Ishikawa (cell line): ENCODE results near the gene SFMBT1.

ENCODE experiments used
- CEBPB ChIP-seq: IDR thresholded peaks from 2 replicates; pipeline ENCODE4 v1.6.1; 2012
- CREB1 ChIP-seq: IDR thresholded peaks from 2 replicates; pipeline ENCODE4 v1.6.1; 2012; ENCODE audit warnings: low read depth
- EGR1 ChIP-seq: IDR thresholded peaks from 2 replicates; pipeline ENCODE4 v1.6.1; 2012
- EP300 ChIP-seq: IDR thresholded peaks from 2 replicates; pipeline ENCODE4 v1.6.1; 2012; ENCODE audit warnings: borderline replicate concordance
- FOXM1 ChIP-seq: IDR thresholded peaks from 2 replicates; pipeline ENCODE4 v1.6.1; 2012; ENCODE audit warnings: low read depth, borderline replicate concordance
- NFIC ChIP-seq: IDR thresholded peaks from 2 replicates; pipeline ENCODE4 v1.6.1; 2012
- RAD21 ChIP-seq: IDR thresholded peaks from 2 replicates; pipeline ENCODE4 v1.6.1; 2012; ENCODE audit warnings: low read depth
- TAF1 ChIP-seq: IDR thresholded peaks from 2 replicates; pipeline ENCODE4 v1.6.1; 2012; ENCODE audit warnings: low read depth, mild to moderate bottlenecking
- TCF12 ChIP-seq: IDR thresholded peaks from 2 replicates; pipeline ENCODE4 v1.6.1; 2012; ENCODE audit warnings: low read depth
- TEAD4 ChIP-seq: IDR thresholded peaks from 2 replicates; pipeline ENCODE4 v1.6.1; 2012
- YY1 ChIP-seq: IDR thresholded peaks from 2 replicates; pipeline ENCODE4 v1.6.1; 2012; ENCODE audit warnings: low read depth
- ZBTB7A ChIP-seq: IDR thresholded peaks from 2 replicates; pipeline ENCODE4 v1.6.1; 2012; ENCODE audit warnings: low read depth
- TF ChIP-seq, protein P1 (sequence below): IDR thresholded peaks from 2 replicates; pipeline ENCODE4 v1.6.1; 2012
- TF ChIP-seq, protein P2 (sequence below): IDR thresholded peaks from 2 replicates; pipeline ENCODE4 v1.6.1; 2012
- TF ChIP-seq, protein P3 (sequence below): IDR thresholded peaks from 2 replicates; pipeline ENCODE4 v1.6.1; 2012; ENCODE audit warnings: low read depth, mild to moderate bottlenecking

The SFMBT1 gene

DNA sequence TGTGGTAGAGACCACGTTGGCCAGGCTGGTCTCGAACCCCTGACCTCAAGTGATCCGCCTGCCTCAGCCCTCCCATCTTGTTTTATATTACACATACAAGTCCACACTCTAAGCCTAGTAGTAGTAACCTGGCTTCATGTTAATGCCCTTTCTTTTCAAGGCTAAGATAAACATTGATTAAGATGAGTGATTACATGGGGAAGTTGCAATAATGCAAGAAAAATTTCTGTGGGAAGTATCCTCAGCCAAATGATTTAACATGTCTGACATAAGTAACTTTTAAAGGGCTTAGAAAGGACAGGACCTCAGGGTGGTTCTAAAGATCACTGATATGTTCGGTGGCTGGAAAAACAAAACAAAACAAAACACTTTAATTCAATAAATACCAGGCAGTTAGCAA lies 72.1 kb downstream of the SFMBT1 start:
- TF ChIP-seq CEBPB (no peak), CREB1 (no peak), FOXM1 (no peak), RAD21 (no peak), EP300 (no peak), TAF1 (no peak), YY1 (no peak), TEAD4 (no peak), TCF12 (no peak)
- TF ChIP-seq, protein P1, sequence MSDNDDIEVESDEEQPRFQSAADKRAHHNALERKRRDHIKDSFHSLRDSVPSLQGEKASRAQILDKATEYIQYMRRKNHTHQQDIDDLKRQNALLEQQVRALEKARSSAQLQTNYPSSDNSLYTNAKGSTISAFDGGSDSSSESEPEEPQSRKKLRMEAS, result no peak

DNA sequence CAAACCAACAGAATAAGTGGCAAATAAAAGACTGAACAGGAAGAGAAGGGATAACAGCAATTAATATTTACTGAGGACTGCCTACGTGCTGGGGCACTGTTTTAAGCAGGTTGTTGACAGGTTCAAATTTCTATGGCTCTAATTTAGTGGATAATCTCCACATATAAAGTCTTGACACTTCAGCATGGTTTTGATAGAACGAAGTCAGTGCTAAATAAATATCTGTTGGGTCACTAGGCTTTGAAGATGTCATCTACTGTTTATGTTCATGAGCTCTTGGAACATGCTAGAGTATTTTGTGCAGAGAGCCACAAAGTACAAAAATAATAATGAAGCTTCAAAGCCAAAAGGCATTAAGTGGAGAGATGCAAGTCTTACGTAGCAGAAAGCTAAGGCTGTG lies 74.0 kb downstream of the SFMBT1 start:
- TF ChIP-seq YY1 (no peak), EGR1 (no peak), FOXM1 (no peak), TCF12 (no peak), NFIC (no peak), RAD21 (no peak)
- TF ChIP-seq, protein P2, sequence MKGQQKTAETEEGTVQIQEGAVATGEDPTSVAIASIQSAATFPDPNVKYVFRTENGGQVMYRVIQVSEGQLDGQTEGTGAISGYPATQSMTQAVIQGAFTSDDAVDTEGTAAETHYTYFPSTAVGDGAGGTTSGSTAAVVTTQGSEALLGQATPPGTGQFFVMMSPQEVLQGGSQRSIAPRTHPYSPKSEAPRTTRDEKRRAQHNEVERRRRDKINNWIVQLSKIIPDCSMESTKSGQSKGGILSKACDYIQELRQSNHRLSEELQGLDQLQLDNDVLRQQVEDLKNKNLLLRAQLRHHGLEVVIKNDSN, result no peak

DNA sequence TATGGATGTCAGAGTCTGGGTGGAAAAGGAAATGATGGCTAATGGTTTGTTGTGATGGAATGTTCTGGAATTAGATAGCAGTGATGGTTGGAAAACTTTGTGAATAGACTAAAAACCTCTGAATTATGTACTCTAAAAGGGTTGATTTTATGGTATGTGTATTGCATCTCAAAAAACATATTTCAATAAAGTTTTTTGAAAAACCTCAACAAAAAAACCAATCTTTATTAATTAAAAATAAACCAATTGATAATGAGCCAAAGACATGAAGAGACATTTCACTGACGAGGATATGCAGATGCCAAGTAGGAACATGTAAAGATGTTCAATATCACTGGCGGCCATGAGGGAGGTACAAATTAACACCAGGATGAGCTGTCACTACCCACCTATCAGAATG lies 78.5 kb downstream of the SFMBT1 start:
- TF ChIP-seq TCF12 (no peak), YY1 (no peak), EP300 (no peak), FOXM1 (no peak), TAF1 (no peak), CEBPB (no peak), CREB1 (no peak), ZBTB7A (no peak), NFIC (no peak)
- TF ChIP-seq, protein P2, result no peak
- TF ChIP-seq, protein P3, sequence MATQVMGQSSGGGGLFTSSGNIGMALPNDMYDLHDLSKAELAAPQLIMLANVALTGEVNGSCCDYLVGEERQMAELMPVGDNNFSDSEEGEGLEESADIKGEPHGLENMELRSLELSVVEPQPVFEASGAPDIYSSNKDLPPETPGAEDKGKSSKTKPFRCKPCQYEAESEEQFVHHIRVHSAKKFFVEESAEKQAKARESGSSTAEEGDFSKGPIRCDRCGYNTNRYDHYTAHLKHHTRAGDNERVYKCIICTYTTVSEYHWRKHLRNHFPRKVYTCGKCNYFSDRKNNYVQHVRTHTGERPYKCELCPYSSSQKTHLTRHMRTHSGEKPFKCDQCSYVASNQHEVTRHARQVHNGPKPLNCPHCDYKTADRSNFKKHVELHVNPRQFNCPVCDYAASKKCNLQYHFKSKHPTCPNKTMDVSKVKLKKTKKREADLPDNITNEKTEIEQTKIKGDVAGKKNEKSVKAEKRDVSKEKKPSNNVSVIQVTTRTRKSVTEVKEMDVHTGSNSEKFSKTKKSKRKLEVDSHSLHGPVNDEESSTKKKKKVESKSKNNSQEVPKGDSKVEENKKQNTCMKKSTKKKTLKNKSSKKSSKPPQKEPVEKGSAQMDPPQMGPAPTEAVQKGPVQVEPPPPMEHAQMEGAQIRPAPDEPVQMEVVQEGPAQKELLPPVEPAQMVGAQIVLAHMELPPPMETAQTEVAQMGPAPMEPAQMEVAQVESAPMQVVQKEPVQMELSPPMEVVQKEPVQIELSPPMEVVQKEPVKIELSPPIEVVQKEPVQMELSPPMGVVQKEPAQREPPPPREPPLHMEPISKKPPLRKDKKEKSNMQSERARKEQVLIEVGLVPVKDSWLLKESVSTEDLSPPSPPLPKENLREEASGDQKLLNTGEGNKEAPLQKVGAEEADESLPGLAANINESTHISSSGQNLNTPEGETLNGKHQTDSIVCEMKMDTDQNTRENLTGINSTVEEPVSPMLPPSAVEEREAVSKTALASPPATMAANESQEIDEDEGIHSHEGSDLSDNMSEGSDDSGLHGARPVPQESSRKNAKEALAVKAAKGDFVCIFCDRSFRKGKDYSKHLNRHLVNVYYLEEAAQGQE, result no peak

DNA sequence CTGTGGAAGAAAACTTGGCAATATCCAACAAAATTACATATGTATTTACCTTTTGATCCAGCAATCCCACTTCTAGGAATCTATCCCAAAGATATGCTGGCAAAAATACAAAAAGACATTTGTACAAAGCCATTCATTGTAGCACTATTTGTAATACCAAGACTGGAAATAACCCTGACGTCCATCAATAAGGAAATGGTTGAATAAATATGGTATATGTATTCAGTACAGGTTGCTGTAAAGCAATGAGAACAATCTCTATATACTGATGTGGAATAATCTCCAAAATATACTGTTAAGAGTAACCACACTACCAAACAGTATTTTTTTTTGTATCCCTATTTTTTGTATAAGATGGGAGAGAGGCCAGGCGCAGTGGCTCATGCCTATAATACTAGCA lies 83.7 kb downstream of the SFMBT1 start:
- TF ChIP-seq RAD21 (no peak), FOXM1 (no peak), CREB1 (no peak), TAF1 (no peak), TEAD4 (no peak), TCF12 (no peak), EGR1 (no peak), CEBPB (no peak), EP300 (no peak), NFIC (no peak), YY1 (no peak), ZBTB7A (no peak)
- TF ChIP-seq, protein P1, result no peak
- TF ChIP-seq, protein P2, result no peak
- TF ChIP-seq, protein P3, result no peak

DNA sequence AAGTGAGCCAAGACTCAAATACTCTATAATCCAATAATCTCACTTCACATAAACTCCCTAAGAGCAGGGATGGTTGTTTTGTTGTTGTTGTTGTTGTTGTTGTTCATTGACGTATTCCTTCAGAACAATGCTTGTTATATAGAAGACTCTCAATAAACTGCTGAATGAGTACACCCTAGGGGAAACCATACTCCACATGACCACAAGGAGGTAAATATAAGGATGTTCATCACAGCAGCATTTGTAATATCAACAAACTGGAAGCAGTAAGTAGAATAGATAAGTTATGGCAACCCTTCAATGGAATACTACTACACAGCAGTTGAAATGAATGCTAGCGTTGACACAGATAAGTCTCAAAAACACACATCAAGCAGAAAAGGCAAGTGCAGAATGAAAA lies 86.1 kb downstream of the SFMBT1 start:
- TF ChIP-seq, protein P2, result no peak
- TF ChIP-seq CEBPB, result no peak
- TF ChIP-seq ZBTB7A, result no peak
- TF ChIP-seq EGR1, result no peak
- TF ChIP-seq TAF1, result no peak
- TF ChIP-seq, protein P3, result no peak
- no peak for TF ChIP-seq EP300
- no peak for TF ChIP-seq TCF12
- no peak for TF ChIP-seq YY1
- TF ChIP-seq RAD21, result no peak
- no peak for TF ChIP-seq TEAD4
- no peak for TF ChIP-seq FOXM1
- TF ChIP-seq, protein P1, result no peak
- no peak for TF ChIP-seq NFIC
- TF ChIP-seq CREB1, result no peak
